ENCODE measurements around the gene TNNI3.

- TF ChIP-seq CTCF (IDR thresholded peaks at IDR 0.05; ENCODE audit: low read length): no peak
- TF ChIP-seq EZH2 (optimal IDR thresholded peaks at IDR 0.05; ENCODE audit: low read depth, low read length): no peak
Measured at GRCh38 chr19:55153652-55154264, 3.8 kb downstream of the TNNI3 start.
